ENCODE results near the gene AKIP1. TPM values are rescaled to one million over a fixed set of nuclear protein-coding genes. Genes with fewer than 3 reads are reported as not detected.

Gene AKIP1
- total and polyA plus RNA-seq, 2 of the 8 experiments (the other 6 are each of a cell fraction or from before 2014, with no cell fraction given): 17.8 to 29.6 TPM

GRCh38 chr11:8878771-8879170 is 32.2 kb upstream of the AKIP1 start:
- no peak for FAIRE-seq
- Histone ChIP-seq H2AFZ (ENCODE audit: low read length) (no peak overlapping the region), H4K8ac (ENCODE audit: extremely low read depth, insufficient read depth, low read length) (no peak overlapping the region), H2AK5ac (ENCODE audit: low read depth, low read length) (no peak overlapping the region), H3K27ac (ENCODE audit: low read depth, low read length) (no peak overlapping the region), H3K79me2 (ENCODE audit: control insufficient read depth in 1 of 2, insufficient read depth in 2 of 2, low read length in 2 of 2) (no peaks in the 10 kb centered on the region), H3K9ac (replicated peaks in 1 of 4; ENCODE audit: extremely low read depth in 1 of 4, low read depth in 3 of 4, low read length in 3 of 4) (no peak overlapping the region), H4K91ac (replicated peaks; ENCODE audit: insufficient read length, low read length) (no peak overlapping the region), H2BK120ac (replicated peaks; ENCODE audit: low read depth, low read length) (no peak overlapping the region), H2BK12ac (ENCODE audit: low read depth, low read length) (no peak overlapping the region), H3K56ac (replicated peaks; ENCODE audit: insufficient read length, low read depth, low read length) (no peak overlapping the region), H2BK15ac (ENCODE audit: low read length) (no peak overlapping the region), H3K27me3 (replicated peaks in 1 of 4; ENCODE audit: control insufficient read depth in 3 of 4, extremely low read depth in 1 of 4, insufficient read depth in 3 of 4, low read length in 3 of 4) (peaks cover 0 to 1% (median 0%) of the 10 kb centered on the region in 4 experiments; a peak in 1 of 7 replicates), H3K23me2 (ENCODE audit: low read depth, low read length) (no peaks in the 10 kb centered on the region), H3K4me2 (ENCODE audit: insufficient read depth in 1 of 2, low read depth in 2 of 2, low read length in 2 of 2) (no peak overlapping the region), H3K4me1 (replicated peaks in 1 of 4; ENCODE audit: control insufficient read depth in 3 of 4, insufficient read depth in 4 of 4, low read length in 3 of 4) (no peaks in the 10 kb centered on the region), H3K18ac (ENCODE audit: extremely low read depth, low read length) (no peak overlapping the region), H2BK20ac (ENCODE audit: low read length) (no peak overlapping the region), H3K36me3 (ENCODE audit: control insufficient read depth in 2 of 4, insufficient read depth in 4 of 4, low read length in 3 of 4) (no peaks in the 10 kb centered on the region), H3K4ac (replicated peaks; ENCODE audit: insufficient read length, low read depth, low read length) (no peak overlapping the region), H3K9me3 (ENCODE audit: insufficient read depth in 2 of 2, low read depth in 1 of 2, low read length in 1 of 2) (no peaks in the 10 kb centered on the region), H2BK5ac (ENCODE audit: low read depth, low read length) (no peak overlapping the region), H3K14ac (ENCODE audit: insufficient read length) (no peak overlapping the region), H4K20me1 (replicated peaks in 1 of 2; ENCODE audit: control insufficient read depth in 1 of 2, insufficient read depth in 2 of 2, low read length in 2 of 2) (no peaks in the 10 kb centered on the region), H3K79me1 (ENCODE audit: low read depth, low read length) (no peaks in the 10 kb centered on the region), H3K4me3 (ENCODE audit: extremely low read depth in 1 of 4, insufficient read depth in 2 of 4, low read depth in 3 of 4, low read length in 4 of 4) (no peak overlapping the region), H4K5ac (ENCODE audit: insufficient read length, low read depth, low read length) (no peak overlapping the region), H3K23ac (ENCODE audit: insufficient read length) (no peak overlapping the region)
- no peak for DNase-seq (ENCODE audit: low read depth in 1 of 2, low spot score in 2 of 2)
- CTCF ChIA-PET (ENCODE audit: partially characterized antibody): interaction anchor here (1.7 kb wide), 1 partner anchor 30 kb away, joined by 5 read pairs; no protein-coding TSS in a partner anchor
- POLR2A ChIA-PET (ENCODE audit: partially characterized antibody): interaction anchor here (0.7 to 2.5 kb wide), 2 partner anchors 8 to 107 kb away, joined by 4 to 13 read pairs; no protein-coding TSS in a partner anchor
- 100% methylated on average over 2 of the region's 2 CpGs; no CpG with 5 or more reads in 1 of the 2 experiments for WGBS, 2 experiments (ENCODE audit: extremely low coverage in 1 of 2, insufficient coverage in 1 of 2, insufficient read length in 1 of 2, insufficient replicate concordance in 2 of 2, low coverage in 1 of 2, low lambda C conversion rate in 2 of 2, missing lambda C conversion rate in 1 of 2)
- TF ChIP-seq ZNF274 (IDR thresholded peaks at IDR 0.05; ENCODE audit: borderline replicate concordance, extremely low read depth, low read length) (no peak), SIX5 (IDR thresholded peaks at IDR 0.05; ENCODE audit: low read depth, low read length) (no peak), USF2 (IDR thresholded peaks at IDR 0.05; ENCODE audit: low read length) (no peak), BCL11A (IDR thresholded peaks at IDR 0.05; ENCODE audit: low read depth in 2 of 2, low read length in 2 of 2) (no peak), SIRT6 (IDR thresholded peaks at IDR 0.05; ENCODE audit: low read length) (no peak), TAF1 (IDR thresholded peaks at IDR 0.05; ENCODE audit: low read depth, low read length) (no peak), JUN (IDR thresholded peaks at IDR 0.05; ENCODE audit: low read depth, low read length) (no peak), RNF2 (IDR thresholded peaks at IDR 0.05; ENCODE audit: borderline replicate concordance, low read depth, low read length, missing control alignments, poor library complexity, severe bottlenecking) (no peak), ATF2 (IDR thresholded peaks at IDR 0.05; ENCODE audit: low read length) (no peak), SIN3A (conservative IDR thresholded peaks at IDR 0.05 in 1 of 2, IDR thresholded peaks at IDR 0.05 in 1 of 2; ENCODE audit: low read depth in 1 of 2, low read length in 2 of 2) (no peak), NANOG (IDR thresholded peaks at IDR 0.05; ENCODE audit: insufficient read depth, low read depth, low read length, poor library complexity, severe bottlenecking) (no peak)

Data from H1 (cell line).